Activated CD8-positive, alpha-beta memory T cell treated with anti-CD3 and anti-CD28 coated beads, Interleukin-2, amount 50 U/mL, for 1 hour (primary cell): Measurements from ENCODE around the gene KAT5.
"Not testable (repeated sequence)": the region's sequence is repeated elsewhere in the genome, so short reads cannot be mapped to it uniquely, and the experiment has no call there.

Experiments
- DNase-seq: peaks from one replicate; pipeline ENCODE4 v3.0.0-alpha.2; 2020; ENCODE audit errors: extremely low read depth

The KAT5 gene

DNA sequence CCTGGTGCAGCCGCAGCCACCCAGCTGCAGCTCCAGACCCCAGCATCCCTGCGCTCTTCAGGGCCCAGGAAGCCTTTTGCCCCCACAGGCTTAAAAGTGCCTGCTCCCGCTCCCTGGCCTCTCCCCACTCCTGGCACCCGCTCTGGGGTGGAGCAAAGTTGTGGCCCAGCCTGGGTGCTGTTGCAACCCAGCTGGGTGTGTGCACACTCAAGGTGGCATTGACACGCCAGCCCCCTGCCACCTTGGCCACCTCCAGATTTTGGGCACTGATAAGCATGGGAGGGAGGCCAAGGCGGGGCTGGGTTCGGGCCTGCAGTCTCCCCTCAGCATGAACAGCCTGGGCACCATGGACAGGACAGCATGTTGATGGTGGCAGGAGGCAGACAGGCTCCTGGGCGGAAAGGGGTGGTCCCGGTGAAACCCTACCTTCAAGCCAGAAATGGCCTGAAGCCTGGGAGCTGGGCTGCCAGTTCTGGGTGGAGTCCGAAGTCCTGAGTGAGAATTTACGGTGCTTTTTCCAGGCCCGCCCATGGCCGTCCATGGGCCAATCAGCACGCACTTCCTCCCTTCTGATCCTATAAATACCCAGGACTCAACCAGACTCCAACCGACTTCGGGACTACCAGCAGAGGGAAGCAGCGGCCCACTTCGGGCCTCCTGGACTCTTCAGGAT lies 32.1 kb downstream of the KAT5 start:
- DNase-seq, result no peak

DNA sequence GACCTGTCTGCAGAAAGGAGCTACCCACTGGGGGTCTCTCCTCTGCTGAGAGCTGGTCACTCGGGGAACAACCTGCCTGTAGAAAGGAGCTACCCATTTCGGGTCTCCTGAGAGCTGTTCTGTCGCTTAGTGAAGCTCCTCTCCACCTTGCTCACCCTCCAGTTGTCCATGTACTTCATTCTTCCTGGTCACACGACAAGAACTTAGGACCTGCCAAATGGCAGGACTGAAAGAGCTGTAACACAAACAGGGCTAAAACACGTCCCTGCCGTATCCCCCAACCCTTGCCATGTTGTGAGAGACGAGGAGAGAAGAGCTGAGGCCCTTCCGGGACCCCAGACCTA lies 32.6 kb downstream of the KAT5 start:
- no peak for DNase-seq

DNA sequence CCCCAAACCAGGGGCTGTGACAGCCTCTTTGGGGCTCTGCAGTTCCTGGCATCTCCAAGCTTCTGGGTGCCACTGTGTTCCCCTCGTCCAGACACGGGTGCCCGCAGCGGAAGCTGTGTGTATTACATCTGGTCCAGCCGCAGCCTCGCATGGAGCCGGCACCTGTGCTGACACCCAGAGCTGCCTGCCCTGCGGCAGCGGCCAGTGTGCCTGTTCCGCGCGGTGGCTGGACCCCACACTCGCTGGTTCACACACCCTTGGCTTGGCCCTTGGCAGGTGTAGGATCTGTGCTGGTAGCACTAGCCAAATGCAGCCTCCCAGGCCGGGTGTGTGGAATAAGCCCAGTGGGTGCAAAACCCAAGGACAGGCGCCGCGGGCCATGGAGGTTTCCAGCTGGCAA lies 33.0 kb downstream of the KAT5 start:
- no peak for DNase-seq

- DNase-seq, result not testable (repeated sequence)
Measured at GRCh38 chr11:65762169-65762568, 50.1 kb downstream of the KAT5 start.

DNA sequence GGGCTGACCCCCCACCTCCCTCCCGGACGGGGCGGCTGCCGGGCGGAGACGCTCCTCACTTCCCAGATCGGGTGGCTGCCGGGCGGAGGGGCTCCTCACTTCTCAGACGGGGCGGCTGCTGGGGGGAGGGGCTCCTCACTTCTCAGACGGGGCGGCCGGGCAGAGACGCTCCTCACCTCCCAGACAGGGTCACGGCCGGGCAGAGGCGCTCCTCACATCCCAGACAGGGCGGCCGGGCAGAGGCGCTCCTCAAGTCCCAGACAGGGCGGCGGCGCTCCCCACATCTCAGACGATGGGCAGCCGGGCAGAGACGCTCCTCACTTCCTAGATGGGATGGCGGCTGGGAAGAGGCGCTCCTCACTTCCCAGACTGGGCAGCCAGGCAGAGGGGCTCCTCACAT lies 50.8 kb downstream of the KAT5 start:
- DNase-seq, result not testable (repeated sequence)

DNA sequence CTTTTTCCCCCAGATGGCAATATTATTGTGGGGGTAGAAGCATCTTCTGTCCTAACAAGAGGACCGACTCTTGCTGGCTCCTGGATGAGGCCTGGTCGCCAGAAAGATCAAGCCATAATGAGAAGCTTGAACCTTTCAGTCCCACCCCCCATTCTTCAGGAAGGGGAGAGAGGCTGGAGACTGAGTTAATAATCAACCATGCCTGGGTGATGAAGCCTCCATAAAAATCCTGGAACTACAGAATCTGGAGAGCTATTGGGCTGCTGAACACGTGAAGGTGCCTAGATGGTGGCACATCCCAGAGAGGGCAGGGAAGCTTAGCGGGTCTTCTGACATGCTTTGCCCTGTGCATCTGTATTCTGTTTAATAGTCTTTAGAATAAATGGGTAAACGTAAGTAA lies 52.4 kb downstream of the KAT5 start:
- DNase-seq, result no peak

- no peak for DNase-seq
Measured at GRCh38 chr11:65766535-65766934, 54.5 kb downstream of the KAT5 start.

GRCh38 chr11:65767406-65767805 lies 55.4 kb downstream of the KAT5 start:
- no peak for DNase-seq

DNA sequence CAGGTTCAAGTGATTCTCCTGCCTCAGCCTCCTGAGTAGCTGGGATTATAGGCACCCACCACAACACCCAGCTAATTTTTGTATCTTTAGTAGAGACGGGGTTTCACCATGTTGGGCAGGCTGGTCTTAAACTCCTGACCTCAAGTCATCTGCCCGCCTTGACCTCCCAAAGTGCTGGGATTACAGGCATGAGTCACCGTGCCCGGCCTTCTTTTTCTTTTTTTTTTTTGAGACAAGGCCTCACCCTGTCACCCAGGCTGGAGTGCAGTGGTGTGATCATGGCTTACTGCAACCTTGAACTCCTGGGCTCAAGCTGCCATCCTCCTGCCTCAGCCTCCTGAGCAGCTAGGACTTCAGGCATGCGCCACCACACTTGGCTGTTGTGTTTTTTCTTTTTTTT lies 55.8 kb downstream of the KAT5 start:
- not testable (repeated sequence) for DNase-seq
